ENCODE results near the gene TEAD1.

The TEAD1 gene

DNA sequence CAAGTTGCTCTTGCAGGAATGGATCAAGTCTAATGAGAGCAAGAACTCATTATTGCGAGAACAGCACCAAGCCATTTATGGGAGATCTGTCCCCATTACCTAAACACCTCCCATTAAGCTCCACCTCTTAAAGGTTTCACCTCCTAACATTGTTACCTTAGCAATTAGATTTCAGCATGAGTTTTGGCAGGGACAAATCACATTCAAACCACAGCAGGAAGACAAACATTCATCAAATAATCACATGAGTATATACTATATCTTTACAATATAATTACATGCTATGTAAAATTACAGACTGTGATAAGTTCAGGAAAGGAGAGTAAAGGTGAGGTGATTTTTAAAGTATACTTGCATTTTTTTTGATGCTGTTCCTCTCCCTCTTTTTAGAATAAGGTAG is 6.6 kb upstream of the TEAD1 start:
- DNase-seq: no peak

DNA sequence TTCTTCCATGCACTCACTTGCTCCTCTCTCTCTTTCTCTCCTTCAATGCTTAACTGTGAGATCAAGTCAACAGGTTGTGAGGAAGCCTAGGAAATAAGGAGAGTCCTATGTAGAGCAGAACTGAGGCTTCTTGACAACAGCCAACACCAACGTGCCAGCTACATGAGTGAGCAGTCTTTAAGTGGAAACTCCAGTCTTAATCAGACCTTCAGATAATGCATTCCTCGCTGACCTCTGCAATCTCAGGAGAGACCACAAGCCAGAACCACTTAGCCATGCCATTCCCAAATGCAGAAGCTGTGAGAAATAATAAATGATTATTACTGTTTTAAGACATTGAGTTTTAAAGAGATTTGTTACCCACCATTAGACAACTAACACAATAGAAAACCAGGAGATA is 6.1 kb upstream of the TEAD1 start:
- DNase-seq: no peak

DNA sequence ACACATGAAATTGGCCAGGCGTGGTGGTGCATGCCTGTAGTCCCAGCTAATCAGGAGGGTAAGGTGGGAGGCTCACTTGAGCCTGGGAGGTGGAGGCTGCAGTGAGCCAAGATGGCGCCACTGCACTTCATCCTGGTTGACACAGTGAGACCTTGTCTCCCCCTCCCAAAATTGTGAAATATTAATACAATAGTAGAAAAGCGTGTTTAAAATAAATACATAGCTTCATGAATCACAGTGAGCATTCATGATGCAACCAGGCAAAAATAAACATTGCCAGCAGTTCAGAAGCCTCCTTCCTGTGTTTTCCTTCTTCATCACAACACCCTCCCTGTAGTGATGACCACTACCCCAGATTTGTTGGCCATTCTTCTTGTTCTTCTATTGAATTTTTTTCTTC is 4.3 kb upstream of the TEAD1 start:
- no peak for DNase-seq

DNA sequence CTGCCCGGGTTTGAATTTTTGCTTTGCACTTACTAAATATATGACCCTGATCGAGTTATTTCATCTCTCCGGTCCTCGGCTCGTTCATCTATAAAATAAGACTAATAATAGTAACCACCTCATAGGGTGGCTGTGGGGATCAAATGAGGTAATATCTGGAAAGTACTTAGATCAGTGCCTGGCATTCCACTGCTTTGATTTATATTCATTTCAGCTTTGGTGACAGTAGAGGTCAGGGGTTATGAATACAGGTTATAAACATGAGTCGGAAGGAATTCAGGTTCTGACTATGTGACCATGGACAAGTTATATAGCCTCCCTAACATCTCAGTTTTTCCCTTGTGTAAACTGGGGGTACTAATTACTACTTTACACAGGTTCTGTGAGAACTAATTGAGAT is 2.9 kb upstream of the TEAD1 start:
- no peak for DNase-seq

DNA sequence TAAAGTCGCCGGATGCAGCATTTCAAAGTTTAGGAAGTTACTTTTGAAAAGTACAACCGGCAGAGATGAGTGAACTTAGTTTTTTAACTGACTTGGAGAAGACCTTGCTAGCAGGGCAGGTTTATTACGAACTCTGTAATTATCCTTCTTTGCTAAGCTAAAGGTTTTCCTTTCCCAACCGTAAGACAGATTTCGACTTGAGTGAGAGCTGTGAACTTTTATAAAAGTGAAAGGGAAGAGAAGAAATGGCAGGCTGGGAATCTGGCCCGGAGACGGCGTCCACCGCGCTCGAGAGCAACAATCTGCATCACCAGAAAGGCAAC is 659 bp upstream of the TEAD1 start:
- DNase-seq: no peak

DNA sequence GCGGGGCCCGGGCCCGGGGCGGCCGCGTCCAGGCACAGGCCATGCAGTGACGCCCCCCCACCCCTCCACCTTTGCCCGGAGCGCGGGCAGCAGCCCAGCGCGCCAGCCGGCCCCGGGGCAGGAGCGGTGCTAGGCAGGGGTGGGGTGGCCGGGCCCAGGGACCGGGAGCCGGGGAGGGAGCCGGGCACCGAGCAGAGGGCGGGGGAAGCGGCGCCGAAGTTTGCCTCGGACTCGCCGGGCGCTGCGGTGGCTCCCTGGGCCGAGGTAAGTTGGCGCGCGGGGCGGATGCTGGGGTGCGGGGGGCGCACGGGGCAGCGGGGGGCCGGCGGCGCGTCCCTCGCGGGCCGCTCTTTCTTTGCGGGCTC is 332 bp downstream of the TEAD1 start:
- no peak for DNase-seq

DNA sequence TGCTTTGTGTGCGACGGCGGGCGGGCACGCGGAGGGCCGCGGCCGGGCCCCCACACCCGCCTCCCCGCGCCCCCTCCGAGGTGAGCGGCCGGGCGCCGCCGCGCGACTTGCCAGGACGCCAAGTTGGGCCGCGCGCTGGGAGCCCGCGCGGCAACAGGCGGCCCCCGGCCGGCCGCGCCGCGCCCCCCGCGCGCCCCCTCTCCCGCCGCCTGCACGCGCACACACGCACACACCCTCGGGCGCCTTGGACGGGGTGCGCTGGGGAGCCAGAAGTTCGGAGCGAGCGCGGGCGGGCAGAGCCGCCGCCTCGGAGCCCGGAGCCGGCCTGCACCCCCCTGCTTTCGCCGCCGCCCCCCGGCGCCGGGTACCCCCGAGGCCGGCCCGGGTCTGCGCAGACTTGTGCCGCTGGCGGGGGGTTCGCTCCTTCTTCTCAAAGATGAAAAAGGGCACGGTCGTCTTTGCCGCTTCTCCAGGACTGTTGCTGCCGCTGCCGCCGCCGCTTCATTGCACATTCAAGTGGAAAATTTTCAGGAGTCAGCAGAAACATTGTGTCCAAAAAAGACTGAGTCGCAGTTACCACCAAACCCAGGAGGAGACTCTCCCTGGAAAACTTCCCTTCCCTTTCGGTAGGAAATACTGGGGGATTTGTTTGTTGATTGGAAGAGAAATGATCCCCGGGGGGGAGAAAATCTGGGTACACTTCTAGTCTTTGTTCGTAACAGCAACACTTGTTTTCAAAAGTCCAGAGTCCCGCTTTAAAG is 895 bp downstream of the TEAD1 start:
- peak; percentile 24 for DNase-seq

DNA sequence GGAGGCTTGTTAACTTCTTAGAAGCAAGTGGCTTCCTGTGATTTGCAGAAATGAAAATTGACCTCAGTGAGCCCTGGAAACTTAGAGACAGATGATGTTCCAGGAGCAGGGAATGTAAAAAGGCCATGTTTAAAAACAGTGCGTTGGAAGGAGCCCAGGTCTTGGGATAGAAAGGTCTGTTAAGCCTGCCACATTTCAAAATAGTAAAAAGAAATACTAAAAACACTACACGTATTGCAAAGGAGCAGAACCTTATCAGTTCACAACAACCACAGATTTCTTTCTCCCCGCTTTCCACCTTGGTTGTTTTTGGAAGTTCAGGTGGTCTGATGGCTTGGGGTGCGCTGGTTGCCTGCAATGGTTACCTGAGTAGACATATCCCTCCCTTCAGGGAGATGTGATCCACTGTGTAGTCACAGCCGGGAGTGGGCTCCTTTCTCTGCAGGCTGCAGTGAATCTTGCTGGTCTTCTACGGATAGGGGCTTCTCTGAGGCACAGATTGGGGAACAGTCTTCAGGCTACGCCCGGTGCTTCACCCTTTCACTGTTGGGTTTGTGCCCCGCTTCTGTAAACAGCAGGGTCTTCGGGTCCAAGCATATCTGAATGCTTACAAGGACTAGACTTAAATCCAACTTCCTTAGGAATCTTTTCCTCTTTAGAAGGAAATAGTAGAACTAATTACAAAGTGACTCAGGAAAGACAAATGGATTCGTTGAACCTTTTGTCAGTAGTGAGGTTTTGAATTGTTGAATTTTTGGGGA is 1.9 kb downstream of the TEAD1 start:
- DNase-seq: peak; percentile 45

DNA sequence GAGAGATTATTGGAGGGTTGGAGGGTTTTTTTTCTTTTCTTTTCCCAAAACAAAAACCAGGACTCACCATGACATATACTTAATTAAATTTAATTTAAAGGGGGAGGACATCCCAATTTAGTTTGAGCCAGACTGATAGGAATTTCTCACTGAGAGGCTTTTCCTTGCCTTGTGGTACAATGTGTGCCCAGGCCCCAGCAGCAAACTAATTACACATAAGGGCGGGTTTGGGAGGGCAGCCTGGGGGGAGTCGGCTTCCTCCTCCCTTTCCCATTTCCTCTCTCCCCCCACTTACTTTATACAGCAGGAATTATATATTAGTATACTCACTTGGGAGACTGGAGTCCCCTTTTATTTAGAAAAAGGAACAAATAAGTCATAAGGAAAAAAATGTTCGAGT is 2.9 kb downstream of the TEAD1 start:
- DNase-seq: peak; percentile 32

DNA sequence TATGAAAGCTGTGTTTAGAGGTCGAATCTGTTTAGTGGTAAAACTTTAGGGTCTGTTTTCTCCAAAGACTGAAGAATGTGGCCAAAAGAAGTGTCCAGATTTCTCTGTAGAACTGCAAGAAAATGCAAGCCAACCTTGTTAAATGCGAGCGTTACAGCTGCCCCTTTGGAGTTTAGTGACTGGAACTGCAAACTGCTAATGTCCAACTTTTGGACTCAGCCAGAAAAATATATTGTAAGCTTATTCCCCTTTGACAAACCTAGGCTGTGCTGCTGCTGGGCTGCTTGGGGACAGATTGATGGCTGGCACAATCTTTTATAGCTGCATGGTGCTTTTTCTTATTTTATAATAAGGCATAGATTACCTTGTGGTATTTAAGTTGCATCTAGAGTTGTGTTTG is 3.9 kb downstream of the TEAD1 start:
- DNase-seq: no peak

DNA sequence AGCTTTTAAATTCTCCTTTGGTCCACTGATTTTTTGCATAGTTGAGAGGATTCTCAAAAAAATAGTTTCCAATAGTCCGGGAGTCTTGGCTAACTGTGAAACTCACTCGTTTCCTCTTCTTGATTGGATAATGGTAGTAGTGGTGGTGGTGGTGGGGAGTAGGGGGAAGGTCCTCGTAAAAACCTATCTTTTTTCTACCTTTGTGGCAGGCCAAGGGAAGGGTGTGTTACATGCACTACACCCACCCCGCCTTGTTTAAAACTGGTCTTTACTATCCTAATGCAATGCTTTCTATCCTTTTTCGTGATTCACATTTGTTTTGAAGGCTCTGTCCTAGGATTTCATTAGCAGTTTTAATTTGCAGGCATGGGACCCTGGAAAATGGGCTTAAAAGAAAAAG is 4.8 kb downstream of the TEAD1 start:
- no peak for DNase-seq

DNA sequence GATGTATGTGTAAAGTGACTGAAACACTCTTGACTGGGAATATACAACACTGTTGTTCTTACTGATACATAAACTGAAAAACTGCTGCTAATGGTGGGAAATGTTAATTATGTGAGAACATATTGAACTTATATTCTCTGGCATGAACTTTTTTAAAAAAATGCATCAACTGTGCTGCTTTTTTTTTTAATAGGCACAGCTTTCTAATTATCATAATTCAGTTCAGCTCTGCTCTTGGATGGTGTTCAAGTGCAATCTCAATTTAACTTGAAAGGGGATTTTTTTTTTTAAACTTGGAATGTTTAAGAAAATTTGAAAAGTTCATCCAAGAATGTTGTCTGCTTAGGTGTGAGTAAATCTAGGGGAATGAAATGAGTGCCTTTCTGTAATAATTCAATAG is 5.2 kb downstream of the TEAD1 start:
- DNase-seq: no peak

DNA sequence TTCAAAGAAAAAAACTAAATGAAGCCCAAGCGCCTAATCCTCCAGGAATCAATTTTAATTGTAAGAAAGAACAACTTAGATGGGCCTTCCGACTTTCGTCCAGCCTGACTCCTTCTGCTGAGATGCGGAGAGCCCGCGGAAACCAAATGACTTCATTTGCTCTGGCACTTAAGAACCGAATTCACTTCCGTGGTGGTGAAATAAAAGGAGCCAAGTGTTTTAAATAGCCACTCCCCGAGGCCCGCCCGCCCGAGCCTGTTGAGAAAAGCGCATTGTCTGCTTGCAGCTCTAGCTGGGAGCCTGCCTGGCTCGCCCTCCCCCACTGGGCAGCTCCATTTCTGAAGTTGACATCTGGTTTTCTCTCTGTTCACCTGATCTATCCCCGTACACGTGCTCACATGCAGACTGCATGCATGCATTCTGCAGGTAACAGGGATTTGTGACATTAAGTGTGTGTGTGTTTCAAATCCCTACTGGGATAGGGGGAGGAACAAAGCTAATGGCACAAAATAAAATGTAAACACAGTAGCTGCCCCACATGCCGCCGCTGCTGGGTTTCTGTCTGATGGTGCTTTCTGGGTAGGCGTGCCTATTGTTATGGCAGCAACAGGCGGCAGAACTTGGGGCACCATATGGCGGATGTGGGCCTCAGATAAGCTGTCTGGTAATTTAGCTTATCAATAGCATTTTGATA is 6.2 kb downstream of the TEAD1 start:
- peak; percentile 83 for DNase-seq

DNA sequence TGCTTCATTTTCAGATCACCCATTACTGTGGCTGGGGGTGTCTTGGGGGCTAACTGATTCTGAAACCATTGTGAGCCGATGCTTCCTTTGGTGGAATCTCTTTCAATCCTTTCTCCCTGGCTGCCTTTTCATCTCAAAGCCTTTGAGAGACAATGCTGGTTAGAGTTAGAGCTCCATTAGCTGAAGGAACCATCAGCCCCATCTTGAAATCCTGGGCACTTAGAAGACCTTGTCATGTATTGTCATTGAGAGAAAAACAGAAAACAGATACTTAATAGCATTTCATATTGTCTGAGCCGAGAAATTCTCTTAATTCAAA is 6.7 kb downstream of the TEAD1 start:
- DNase-seq: no peak

DNA sequence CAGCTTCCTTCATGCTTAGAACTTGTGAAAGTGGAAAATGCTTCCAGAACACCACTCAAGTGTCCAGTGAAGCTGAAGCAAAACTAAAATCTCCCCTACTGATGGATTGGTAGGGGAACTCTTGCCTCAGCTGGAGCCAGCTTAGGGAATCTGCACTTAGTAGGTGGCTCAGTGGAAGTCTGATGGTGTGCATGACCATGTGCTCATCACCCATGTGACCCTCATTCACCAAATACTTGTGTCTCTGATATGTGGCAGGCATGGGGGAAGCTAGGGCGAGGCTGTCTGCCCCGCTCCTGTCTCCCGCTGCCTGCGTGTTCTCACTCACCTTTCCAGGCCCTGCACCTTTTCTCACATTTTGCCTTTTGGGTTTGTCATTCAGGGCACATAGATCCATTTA is 7.2 kb downstream of the TEAD1 start:
- no peak for DNase-seq

DNA sequence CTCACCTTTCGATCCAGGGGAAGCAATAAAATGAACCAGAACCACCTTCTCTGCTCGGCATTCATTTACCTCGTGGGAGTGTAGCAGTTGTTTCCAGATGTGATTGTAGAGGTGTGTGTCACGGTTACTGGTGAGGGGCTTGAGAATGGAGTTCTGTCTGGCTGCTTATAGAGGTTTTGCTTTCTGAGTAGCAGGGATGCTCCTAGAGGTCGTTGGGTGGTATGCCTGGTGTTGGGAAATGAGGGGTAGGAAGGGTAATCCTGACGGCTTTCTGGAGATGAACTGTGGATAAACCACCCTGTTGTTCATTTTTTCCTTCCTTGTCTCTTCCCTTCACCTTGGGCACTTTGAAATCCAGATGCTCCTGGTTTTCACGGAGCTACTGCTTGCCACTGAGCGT is 8.1 kb downstream of the TEAD1 start:
- DNase-seq: no peak

DNA sequence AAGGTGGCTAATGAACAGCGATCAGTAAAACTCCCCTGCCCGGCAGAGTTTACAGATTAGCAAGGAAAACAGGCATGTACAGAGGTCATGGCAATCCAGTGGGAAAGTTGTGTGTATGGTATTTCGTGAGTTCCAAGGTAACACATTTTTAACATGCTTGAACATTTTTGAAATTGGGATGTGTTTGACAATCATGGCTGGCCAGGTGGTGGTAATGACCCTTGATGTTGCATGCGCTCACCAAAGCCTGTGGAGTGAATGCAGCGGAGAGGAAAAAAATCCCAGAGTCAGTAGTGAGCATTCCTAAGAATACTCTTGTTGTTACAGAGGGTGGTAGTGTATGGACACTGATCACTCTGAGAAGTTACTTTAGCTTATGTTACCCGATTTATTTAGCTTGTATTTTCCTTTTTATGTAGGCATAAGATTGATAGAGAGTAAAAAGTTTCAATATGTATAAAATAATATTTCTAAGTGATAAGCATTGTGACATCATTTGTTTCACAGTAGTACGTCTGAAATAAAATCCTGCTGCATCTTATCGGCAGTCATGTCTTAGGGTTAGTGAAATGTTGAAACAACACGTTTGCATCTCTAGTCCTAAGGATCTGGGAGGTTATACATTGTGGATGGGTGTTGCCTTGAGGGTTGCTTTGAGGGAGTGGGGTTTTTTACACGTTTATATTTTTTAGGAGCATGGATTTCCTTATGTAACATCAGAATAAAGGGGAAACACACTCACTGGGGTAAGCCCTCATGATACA is 8.7 kb downstream of the TEAD1 start:
- DNase-seq: no peak

DNA sequence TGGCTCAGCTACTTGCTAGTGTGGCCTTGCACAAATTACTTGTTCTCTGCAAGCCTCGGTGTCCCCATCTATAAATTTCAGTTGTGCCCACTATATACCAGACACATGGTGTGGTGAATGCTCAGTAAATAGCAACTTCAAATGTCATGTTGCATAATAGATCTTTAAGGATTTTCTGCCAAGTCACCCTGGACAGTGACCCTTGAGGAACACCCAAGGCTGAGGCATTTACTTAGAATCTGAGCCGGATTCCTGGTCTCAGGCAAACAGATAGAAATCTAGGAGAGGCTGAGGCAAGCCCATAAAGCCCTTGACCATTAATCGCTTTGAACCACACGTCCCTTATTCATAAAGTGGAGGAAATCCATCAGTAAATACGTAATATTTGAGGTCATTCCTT is 9.7 kb downstream of the TEAD1 start:
- no peak for DNase-seq

DNA sequence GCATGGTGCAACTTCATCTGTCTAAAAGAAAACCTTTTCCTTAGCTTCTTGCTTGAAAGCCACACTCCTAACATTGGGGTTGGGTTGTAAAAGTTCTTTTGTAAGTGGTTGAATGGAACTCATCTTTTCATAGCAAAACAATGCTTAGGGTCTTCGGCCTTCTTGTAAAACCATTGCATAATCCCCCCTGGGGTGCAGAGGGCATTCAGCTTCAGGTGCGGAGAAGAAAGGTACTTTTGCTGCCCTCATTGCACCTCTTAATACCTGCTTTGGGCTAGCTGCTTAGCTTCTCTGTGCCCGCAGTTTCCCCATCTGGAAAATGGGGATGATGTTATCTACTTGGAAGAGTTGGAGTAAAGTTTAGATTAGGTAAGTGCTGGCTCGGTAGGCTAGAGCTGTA is 10.1 kb downstream of the TEAD1 start:
- no peak for DNase-seq

DNA sequence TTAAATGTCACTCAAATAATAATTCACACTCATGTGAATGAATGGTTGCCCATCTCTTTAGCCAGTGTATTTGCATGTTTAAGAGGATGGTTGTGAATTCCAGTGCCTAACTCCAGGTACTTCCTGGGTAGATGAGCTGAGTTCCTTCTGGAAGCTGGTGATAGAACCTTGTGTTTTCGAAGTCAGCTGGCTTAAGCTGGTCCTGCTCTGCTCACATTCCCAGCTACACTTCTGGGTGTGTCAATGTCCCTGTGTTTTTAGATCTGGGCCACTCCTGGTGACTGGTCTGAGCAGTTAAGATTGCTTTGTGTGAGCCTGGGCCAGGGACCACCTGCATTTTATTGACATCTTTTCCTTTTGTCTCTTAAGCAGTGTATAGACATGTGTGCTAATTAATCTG is 10.6 kb downstream of the TEAD1 start:
- no peak for DNase-seq

DNA sequence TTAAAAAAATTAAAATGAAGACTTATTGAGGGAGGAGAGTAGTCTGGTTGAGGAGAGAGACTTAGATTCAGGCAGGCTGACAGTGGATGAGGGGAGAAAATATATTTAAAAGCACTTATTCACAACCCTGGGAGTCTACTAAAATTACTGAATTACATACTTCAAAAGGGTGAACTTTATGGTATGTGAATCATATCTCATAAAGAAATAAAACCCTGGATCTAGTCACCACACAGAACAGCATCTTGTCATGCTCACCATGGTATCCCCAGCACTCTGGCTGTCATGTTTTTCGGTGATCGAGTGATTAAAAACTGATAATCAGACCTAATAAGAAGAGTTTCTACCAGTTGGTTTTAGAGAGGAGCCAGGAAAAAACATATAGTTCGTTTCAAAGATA is 11.0 kb downstream of the TEAD1 start:
- DNase-seq: no peak

DNA sequence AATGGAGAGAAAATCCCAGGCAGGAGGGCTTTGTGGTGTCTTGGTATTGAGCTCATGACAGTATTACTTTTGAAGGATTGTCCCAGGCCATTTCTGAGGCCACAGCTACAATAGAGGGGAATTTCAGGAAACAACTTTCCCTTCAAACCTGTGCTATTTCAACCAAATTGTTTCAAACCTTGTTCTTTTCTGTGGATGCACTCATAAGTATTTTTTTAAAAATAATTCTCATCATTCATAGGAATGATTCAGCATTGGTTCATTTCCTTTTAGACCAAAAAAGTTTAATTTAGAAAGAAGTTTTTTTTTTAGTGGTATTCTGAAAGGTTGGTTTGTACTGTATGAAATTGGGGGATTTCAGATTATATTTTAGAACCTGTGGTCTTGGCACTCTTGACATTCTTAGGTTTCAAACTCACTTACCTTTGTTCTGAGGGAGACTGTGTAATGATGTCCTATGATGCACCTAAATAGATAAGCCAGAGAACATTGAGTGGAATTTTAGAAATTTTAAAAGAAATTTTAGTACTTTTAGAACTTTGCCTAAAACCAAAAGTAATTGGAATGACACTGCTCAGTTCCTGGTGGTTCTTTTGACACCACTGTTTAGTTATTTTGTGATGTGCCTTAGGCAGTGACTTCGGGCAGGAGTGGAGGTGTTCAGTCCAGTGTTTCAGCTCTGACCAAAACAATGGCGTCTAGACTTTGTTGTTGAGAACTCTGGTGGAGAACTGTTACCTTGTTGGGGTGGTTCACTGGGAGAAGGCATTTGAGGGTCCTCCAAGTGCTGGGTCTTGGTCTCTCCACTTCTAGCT is 12.2 kb downstream of the TEAD1 start:
- DNase-seq: no peak

DNA sequence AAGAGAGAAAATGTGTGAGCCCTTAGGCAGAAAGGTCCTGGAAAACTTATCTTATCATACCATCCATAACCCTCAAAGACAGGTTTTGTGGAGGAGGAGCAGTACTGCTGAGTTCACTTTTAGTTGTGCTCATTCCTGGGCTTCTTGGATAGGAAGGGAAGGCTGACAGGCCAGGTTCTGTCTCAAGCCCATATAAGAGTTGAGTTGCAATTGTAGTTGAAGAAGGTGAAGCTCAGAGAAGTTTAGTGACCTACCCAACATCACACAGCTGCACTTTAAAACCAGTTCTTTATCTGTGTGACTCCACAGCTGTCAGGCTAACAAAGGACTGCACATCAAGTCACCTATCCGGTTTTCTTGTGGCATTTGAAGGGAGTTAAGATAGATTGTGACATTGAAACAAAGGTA is 13.0 kb downstream of the TEAD1 start:
- DNase-seq: no peak

Data from NCI-H748 treated with DMSO at 0.1 percent for 48 hours (cell line).